Activated gamma-delta T cell treated with Interleukin-2 at 50 U/mL for 16 hours (primary cell): Measurements from ENCODE around the gene FAM187B.
"Not testable (repeated sequence)": the region's sequence is repeated elsewhere in the genome, so short reads cannot be mapped to it uniquely, and the experiment has no call there.

Source experiments
- DNase-seq: peaks from one replicate; pipeline ENCODE4 v3.0.0-alpha.2; 2020

FAM187B gene

GRCh38 chr19:35261356-35262100 lies 33.0 kb upstream of the FAM187B start:
- DNase-seq = no peak

- no peak for DNase-seq
Observed at GRCh38 chr19:35260694-35261304, 32.3 kb upstream of the FAM187B start.

DNA sequence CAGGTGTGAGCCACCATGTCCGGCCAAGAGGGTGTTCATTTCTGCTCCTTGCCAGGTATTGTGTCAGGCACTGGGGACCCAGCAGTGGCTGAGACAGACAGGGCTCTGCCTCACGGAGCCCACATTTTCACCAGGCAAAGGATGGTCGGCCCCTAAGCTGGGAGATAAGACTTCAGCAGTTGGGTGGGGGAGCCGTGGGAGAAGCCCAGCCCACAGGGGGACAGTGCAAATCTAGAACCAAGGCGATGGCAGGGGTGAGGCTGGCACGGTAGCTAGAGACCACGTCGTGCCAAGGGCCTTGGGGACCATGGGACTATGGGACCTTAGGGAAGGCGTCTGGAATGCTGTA lies 28.5 kb upstream of the FAM187B start:
- peak; percentile 1 for DNase-seq

GRCh38 chr19:35256566-35256965 lies 28.0 kb upstream of the FAM187B start:
- no peak for DNase-seq

DNA sequence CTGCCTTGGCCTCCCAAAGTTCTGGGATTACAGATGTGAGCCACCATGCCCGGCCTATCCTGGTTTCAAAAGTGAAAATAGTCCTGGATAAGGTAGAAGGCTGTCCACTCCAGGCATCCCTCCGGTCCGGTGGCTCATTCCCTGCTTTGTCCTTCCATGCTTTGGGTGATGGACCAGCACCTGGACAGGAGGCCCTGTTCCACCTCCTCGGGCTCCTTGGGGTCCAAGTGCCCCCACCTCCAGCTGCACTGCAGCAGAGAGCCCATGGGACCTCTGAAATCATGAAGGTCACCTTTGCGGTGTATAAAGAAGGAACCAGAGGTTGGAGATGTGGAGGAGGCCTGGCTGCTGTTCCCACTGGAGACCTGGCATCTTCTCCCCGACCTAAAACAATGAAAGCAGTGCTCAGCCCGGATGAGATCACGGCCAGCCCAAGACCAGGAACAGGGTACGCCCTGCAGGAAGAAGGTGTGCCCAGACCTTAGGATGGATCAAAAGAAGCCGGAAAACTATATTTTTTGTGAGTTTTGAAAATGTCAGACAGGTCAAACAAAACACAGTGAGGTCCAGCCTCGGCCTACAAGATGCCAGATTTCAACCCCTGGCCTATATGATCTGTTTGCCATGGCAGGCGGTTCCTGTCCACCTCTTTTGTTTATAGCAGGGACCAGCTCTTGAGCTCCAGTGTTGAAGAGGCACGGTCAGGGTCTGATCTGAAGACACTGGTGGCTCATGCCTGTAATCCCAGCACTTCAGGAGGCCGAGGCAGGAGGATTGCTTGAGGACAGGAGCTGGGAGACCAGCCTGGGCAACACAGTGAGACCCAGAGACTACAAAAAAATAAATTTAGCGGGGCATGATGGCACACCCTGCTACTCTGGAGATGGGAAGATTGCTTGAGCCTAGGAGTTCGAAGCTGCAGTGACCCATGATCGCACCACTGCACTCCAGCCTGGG lies 26.1 kb upstream of the FAM187B start:
- DNase-seq = no peak

DNA sequence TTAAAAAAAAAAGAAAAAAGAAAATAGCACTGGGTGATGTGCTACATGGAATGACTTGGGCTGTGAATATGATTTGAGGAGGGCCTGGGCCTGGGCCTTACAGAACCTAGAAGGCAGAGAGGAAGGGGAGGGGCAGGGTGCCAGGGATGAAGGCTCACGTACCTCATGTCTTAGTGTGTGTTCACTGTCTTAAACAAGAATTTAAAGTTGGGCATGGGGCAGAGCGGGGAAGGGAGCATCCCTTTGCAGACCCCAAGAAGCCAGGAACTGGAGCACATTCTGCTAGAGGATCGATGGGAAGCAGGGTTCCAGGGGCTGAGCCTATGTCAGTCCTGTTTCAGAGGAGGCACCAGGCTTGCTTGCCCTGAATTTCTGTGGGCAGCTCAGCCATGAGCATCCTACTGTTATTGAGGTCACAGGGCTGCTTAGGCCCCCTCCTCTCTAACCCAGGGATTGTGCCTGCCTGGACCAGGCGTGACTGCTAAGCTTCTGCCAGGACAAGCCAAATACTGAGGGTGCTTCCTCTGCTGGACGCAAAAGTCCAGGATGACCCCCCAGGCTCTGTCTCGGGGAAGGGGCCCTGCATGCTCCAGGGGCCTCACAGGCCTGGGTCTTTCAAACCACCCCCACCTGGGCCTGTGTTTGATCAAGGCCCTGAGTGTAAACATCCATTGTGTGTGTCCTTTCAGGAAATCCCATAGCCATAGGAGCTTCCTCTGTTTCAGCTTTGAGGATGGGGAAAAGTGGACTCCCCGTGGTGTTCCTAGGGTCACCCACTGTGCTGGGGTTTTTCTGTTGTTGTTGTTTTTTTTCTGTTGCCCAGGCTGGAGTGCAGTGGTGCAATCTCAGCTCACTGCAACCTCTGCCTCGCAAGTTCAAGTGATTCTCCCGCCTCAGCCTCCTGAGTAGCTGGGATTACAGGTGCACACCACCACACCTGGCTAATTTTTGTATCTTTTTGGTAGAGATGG lies 25.1 kb upstream of the FAM187B start:
- DNase-seq = peak; percentile 1

DNA sequence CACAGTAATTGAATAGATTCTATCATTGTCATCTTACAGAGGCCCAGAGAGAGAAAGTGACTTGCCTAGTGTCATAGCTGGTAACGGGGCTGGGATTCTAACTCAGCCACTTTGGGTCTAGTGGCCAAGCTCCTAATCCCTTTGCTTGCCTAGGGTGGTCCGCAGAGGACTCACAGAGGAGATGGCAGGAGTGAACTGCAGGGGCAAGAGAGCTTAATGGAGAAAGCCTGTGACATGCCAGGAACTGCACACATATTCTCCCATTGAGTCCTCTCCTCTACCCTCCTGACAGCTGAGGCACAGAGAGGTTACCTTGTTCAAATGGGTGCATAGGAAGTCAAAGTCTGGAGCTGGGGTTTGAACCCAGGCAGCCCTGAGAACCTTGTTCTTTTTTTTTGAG lies 22.9 kb upstream of the FAM187B start:
- DNase-seq = peak; percentile 2

- peak; percentile 3 for DNase-seq
Observed at GRCh38 chr19:35249848-35250711, 21.5 kb upstream of the FAM187B start.

DNA sequence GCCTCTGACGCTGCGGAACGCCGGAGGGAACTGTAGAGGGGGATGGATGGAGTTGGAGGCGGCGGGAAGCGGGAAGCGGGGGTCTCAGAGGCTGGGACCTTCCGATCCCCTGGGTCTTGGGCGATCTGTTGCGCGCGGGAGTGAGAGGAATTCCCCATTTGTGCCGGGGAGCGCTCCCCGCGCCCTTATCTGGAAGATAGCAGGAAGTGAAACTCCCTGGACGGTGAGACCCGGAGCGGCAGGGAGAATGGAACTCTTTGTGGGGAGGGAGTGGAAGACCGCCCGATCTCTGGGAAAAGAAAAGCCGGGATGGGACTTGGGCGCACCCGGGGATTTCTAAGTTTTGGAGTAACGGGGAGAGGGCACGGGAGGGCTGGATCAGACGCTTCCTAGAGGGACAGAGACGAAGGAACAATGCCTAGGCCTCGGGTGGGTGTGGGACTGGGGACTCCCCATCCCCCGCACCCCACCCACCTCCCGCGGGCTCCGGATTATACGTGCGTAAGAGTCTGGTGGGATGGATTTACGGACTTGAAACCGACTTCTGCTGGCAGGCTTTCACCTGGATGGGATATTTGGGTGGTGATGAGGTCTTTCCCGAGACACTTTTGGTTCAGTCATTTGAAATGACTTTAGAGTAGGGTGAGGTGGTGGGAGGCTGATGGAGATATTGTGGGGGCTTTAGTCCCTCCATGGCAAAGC lies 20.8 kb upstream of the FAM187B start:
- peak; percentile 3 for DNase-seq

DNA sequence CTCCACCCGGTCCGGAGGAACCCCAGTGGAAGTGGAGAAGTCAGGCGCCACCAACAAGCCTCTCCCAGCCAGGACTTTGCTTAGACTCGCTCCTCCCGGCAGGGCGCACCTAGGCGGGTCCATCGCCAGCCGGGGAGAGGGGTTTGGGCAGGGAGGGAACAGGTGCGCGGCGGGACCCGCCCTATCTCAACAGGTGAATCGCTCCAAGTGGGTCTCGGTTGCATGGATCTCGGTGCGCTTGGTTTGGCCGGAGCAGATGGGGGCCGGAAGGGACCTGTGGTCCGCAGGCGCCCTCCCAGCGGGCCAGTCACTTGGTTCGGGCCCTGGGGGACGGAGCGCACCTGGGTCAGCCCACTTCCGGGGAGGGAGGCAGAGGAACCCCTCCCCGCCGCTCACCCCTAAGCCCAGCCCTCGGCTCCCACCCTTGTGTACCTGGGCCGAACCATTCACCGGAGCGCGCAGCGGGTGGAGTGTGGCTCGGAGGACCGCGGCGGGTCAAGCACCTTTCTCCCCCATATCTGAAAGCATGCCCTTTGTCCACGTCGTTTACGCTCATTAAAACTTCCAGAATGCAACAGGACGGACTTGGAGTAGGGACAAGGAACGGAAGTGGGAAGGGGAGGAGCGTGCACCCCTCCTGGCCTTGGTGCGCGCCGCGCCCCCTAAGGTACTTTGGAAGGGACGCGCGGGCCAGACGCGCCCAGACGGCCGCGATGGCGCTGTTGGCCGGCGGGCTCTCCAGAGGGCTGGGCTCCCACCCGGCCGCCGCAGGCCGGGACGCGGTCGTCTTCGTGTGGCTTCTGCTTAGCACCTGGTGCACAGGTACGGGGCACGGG lies 20.0 kb upstream of the FAM187B start, which contains the start of gene LSR:
Gene LSR, plus strand, starts transcription at position 693 of the 836 bp plus-strand sequence. Its CDS starts 21 bp downstream, at position 714.
- peak; percentile 84 for DNase-seq

DNA sequence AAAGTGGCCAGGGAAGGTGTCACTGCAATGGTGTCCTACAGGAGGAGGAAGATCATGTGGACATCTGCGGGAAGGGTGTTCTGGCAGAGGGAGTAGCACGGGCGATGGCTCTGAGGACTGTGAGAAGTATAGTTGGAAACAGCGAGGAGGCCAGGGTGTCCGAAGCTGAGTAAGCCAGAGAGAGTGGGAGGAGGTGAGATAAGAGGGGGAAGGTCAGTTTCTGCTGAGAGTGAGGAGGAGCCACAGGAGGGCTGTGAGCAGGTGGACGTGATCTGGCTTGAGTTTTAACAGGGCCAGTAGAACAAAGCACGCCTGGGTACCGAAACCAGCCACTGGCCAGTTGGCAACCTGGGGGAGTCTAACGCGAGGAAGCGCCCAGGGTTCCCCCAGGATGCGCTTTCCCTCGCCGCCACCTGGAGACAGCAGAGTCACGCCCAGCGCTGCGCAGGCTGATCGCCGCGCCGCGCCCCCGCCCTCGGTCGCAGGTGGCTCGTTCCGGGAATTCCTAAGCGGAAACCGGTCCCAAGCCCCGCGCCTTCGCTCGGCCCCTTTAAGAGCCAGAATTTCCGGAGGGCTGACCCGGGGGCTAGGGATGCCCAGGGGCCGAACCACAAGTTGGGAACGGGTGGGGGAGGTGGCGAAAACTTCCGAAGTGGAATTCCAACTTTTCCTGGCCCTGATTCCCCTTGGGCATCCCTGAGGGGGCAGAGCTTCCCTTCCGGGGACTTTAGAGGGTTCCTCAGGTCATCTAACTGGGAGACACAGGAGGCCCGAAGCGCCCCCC lies 19.2 kb upstream of the FAM187B start:
- peak; percentile 58 for DNase-seq

- DNase-seq = no peak
Observed at GRCh38 chr19:35246466-35247092, 18.0 kb upstream of the FAM187B start.

DNA sequence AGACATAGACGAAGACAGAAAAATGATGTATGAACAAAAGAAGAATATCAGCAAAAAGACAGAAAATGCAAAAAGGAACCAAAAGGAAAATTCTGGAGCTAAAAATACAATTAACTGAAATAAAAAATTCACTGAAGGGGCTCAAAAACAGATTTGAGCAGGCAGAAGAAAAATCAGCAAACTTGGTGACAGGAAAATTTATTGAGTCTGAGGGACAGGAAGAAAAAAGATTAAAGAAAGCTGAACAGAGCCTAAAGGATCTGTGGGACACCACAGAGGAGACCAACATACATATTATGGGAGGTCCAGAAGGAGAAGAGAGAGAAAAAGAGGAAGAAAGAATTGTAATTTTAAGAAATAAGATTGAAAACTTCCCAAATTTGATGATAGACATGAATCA lies 12.9 kb upstream of the FAM187B start:
- DNase-seq = no peak

- DNase-seq = peak; percentile 22
Observed at GRCh38 chr19:35240327-35240726, 11.8 kb upstream of the FAM187B start.

GRCh38 chr19:35239597-35239996 lies 11.1 kb upstream of the FAM187B start:
- not testable (repeated sequence) for DNase-seq

DNA sequence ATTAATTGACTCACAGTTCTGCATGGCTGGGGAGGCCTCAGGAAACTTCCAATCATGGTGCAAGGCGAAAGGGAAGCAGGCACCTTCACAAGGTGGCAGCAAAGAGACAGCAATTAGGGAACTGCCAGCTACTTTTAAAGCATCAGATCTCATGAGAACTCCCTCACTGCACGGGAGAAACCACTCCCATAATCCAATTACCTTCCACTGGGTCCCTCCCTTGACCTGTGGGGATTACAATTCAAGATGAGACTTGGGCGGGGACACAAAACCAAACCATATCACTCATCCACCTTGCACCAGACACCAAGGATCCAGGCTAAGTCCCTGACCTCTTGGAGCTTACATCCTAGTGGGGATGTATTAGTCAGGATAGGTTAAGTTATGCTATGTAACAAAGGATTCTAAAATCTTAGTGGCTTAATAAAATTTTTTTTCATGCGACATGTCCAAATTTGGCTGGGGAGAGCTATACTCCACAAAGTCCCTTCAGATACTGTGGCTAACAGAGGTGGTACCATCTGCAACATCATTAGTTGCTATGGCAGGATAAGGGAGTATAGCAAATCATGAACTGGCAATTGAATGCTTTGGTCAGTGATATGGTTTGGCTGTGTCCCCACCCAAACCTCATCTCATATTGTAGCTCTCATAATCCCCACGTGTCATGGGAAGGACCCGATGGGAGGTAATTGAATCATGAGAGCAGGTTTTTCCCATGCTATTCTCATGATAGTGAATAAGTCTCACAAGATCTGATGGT lies 8.3 kb upstream of the FAM187B start:
- DNase-seq = peak; percentile 27

- DNase-seq = no peak
Observed at GRCh38 chr19:35232912-35233311, 4.4 kb upstream of the FAM187B start.
